Limb (tissue), 2 donors: ENCODE data around the gene KLHDC1.
"Not testable (repeated sequence)": the region's sequence is repeated elsewhere in the genome, so short reads cannot be mapped to it uniquely, and the experiment has no call there.

Experiments
- DNase-seq, 2 donors: peaks; one replicate each; pipeline ENCODE4 v3.0.0-alpha.2; 2016; ENCODE audit errors: extremely low spot score in 2 of 2

Gene KLHDC1

DNA sequence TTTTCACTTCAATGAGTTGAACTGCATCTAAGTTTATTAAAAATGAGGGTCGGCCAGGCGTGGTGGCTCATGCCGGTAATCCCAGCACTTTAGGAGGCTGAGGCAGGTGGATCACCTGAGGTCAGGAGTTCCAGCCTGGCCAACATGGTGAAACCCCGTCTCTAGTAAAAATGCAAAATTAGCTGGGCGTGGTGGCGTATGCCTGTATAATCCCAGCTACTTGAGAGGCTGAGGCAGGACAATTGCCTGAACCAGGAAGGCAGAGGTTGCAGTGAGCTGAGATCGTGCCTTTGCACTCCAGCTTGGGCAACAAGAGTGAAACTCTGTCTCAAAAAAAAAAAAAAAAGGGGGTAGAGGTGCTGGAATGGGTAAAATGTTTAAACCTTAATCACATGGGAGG lies 88.1 kb downstream of the KLHDC1 start:
- not testable (repeated sequence) for DNase-seq

DNA sequence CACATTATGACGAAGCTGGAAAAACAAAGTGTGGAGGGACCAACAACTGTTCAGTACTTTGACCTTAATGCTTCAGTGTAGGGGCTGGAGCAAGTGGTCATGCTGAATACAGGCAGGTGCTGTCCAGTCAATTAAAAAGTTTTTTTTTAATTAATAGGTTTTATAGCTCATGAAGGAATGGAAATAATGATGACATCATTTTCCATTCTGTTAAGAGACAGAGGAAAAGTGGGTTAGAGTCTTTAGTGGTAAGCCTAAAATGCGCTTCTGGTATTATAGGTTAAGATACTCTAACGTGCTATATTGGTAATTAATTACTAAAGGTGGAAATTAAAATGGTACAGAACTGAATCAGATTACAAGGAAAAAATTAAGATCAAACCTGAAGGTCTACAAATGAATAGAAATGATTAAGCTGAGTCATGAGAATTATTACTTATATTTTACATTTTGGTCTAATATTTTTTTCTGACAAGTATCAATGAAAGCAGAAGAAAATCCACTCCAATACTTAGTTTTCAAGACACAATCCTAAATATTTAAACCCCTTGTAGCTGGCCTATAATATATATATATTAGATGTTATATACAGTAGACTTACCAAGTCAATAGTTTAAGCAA lies 90.6 kb downstream of the KLHDC1 start:
- DNase-seq, result no peak

DNA sequence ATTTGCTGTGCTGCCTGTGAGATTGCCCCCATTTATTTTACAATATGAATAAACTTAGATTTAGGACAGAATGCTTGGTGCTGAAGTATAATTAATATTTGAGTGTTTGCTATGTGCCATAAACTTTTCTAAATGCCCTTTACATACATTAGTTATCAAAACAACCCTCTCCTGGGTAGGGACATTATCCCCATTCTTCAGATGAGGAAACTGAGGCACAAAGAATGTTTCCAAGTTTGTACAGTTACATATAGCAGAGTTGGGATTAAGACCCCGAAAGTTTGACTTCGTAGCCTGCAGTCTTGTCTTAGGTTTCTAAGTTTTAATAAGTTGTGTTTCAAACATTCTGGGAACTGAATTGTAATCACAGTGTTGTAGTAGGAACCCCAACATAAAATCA lies 93.4 kb downstream of the KLHDC1 start:
- DNase-seq, result no peak

DNA sequence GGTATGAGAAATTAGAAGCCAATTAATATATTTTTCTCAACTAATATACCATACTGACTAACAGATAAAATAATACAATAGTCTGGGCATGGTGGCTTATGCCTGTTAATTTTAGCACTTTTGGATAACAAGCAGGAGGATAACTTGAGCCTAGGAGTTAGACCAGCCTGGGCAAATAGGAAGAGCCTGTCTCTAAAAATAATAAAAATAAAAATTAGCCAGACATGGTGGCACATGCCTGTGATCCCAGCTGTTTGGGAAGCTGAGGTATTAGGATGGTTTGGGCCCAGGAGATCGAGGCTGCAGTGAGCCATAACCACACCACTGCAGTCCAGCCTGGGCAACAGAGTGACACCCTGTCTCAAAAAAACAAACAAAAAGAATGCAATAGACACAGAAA lies 99.7 kb downstream of the KLHDC1 start:
- DNase-seq, result no peak

DNA sequence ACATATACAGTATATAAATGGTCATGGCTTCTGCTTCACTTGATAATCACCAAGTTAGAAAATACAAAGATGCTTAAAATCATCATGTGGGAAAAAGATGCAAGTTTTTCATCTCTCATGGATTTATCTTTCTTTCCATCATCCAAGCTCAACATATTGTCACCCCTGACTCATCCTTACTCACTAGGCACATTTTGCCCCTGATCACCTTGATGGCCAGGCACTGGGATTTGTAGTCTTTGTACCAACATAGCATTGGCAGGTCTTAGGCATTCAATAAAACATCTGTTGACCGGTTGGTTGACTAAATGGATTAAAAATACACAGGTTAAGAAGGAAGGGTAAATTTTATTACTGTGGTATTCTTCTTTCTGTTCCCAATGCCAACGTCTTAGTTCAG lies 103.1 kb downstream of the KLHDC1 start:
- DNase-seq, result no peak
